ENCODE data around the gene ALPK1. TPM values are rescaled to one million over a fixed set of nuclear protein-coding genes. Genes with fewer than 3 reads are reported as not detected.

Gene ALPK1
- total RNA-seq, 2 donors from 2014 or later = 12.1 to 13.7 TPM

DNA sequence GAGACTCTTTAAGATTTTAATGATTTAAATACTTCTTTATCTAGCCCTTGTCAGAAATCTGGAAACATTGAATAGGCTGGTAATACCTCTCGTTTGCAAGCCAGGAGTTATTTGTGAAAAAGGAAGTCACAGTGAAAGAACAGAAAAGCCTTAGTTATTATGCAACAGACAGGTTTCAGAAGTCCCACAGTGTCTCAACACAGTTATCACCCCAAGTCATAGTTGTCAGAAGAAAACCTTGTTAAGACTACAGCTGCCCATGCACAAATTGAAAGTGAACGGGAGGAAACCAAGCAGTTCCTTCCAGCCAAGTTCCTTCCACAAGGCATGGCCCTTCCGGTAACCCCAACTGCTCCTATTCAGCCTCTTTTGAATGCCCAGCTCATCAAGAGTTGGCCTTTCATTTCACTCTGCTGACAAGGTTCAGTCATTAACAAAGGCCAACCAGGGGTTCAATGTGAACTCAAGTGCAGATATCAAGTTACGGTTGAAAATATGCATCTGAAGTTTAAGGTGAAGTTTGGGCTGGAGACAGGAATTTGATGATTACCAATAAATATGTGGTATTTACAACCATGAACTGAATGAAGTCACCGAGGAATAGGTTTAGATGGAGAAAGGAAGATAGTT, 15.6 kb downstream of the ALPK1 start:
- TF ChIP-seq POLR2AphosphoS5 (IDR thresholded peaks at IDR 0.05) (no peak), POLR2A (IDR thresholded peaks at IDR 0.05) (no peak)
- TF ChIP-seq, protein P1, sequence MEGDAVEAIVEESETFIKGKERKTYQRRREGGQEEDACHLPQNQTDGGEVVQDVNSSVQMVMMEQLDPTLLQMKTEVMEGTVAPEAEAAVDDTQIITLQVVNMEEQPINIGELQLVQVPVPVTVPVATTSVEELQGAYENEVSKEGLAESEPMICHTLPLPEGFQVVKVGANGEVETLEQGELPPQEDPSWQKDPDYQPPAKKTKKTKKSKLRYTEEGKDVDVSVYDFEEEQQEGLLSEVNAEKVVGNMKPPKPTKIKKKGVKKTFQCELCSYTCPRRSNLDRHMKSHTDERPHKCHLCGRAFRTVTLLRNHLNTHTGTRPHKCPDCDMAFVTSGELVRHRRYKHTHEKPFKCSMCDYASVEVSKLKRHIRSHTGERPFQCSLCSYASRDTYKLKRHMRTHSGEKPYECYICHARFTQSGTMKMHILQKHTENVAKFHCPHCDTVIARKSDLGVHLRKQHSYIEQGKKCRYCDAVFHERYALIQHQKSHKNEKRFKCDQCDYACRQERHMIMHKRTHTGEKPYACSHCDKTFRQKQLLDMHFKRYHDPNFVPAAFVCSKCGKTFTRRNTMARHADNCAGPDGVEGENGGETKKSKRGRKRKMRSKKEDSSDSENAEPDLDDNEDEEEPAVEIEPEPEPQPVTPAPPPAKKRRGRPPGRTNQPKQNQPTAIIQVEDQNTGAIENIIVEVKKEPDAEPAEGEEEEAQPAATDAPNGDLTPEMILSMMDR (IDR thresholded peaks at IDR 0.05) = no peak
- no peak overlapping the region for H3K27ac ChIP-seq
- WGBS = 84% methylated on average over 5 of the region's 5 CpGs

DNA sequence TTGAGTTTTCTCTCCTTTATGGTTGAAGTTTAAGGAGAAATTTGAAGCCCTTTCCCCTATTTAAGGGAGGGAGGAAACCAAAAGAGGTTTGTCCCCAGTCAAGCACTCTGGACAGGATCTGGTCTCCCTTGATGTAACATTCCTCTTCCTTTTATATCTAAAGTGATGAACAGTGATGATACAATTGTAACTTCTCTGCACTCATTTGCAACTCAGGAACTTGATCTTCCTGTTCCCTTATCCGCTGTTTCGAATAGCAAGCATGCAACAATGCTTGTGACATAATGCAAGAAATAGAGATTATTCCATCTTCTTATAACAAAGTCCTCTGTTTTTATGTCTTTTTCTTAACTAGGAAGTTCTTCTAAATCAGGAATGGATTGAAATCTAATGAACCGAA, 18.3 kb downstream of the ALPK1 start:
- intact Hi-C loops (cut with DNase I) = no loop called here
- DNase-seq (ENCODE audit: low spot score) = no peak
- H3K36me3 ChIP-seq = no peaks in the 10 kb centered on the region
- H3K9me3 ChIP-seq = no peaks in the 10 kb centered on the region
- no peak overlapping the region for H3K27ac ChIP-seq
- TF ChIP-seq POLR2AphosphoS5 (IDR thresholded peaks at IDR 0.05) (no peak), POLR2A (IDR thresholded peaks at IDR 0.05) (no peak)
- TF ChIP-seq, protein P1 (IDR thresholded peaks at IDR 0.05) = no peak
- H3K27me3 ChIP-seq (replicated peaks; ENCODE audit: insufficient read depth) = no peaks in the 10 kb centered on the region
- H3K4me3 ChIP-seq = no peak overlapping the region
- 89% methylated on average over 3 of the region's 3 CpGs for WGBS
- no peaks in the 10 kb centered on the region for H3K4me1 ChIP-seq (replicated peaks)

More for the DNA sequence above, 15.6 kb downstream of the ALPK1 start:
- DNase-seq (ENCODE audit: low spot score) = no peak
- Histone ChIP-seq H3K4me3 (no peak overlapping the region), H3K4me1 (replicated peaks) (no peaks in the 10 kb centered on the region), H3K9me3 (no peaks in the 10 kb centered on the region), H3K27me3 (replicated peaks; ENCODE audit: insufficient read depth) (no peaks in the 10 kb centered on the region), H3K36me3 (no peaks in the 10 kb centered on the region)
- intact Hi-C loops (cut with DNase I) = no loop called here

DNA sequence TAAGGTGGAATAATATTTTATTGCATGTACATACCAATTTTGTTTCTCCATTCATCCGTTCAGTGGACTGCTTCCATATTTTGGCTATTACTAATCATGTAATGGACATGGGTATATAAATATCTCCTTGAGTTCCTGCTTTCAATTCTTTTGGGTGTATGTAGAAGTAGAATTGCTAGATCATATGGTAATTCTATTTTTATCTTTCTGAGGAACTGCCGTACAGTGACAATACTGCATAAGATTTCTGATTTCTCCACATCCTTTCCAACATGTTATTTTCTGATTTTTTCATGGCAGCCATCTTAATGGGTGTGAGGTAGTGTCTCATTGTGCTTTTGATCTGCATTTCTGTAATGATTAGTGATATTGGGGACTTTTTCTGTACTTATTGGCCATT, 19.2 kb downstream of the ALPK1 start:
- no peaks in the 10 kb centered on the region for H3K9me3 ChIP-seq
- H3K4me3 ChIP-seq = no peak overlapping the region
- H3K36me3 ChIP-seq = no peaks in the 10 kb centered on the region
- H3K4me1 ChIP-seq (replicated peaks) = no peaks in the 10 kb centered on the region
- TF ChIP-seq POLR2A (IDR thresholded peaks at IDR 0.05) (no peak), POLR2AphosphoS5 (IDR thresholded peaks at IDR 0.05) (no peak)
- TF ChIP-seq, protein P1 (IDR thresholded peaks at IDR 0.05) = no peak
- no peak overlapping the region for H3K27ac ChIP-seq
- 81% methylated on average over 2 of the region's 2 CpGs for whole genome bisulfite sequencing
- H3K27me3 ChIP-seq (replicated peaks; ENCODE audit: insufficient read depth) = no peaks in the 10 kb centered on the region
- DNase-seq (ENCODE audit: low spot score) = no peak
- intact Hi-C loops (cut with DNase I) = no loop called here

DNA sequence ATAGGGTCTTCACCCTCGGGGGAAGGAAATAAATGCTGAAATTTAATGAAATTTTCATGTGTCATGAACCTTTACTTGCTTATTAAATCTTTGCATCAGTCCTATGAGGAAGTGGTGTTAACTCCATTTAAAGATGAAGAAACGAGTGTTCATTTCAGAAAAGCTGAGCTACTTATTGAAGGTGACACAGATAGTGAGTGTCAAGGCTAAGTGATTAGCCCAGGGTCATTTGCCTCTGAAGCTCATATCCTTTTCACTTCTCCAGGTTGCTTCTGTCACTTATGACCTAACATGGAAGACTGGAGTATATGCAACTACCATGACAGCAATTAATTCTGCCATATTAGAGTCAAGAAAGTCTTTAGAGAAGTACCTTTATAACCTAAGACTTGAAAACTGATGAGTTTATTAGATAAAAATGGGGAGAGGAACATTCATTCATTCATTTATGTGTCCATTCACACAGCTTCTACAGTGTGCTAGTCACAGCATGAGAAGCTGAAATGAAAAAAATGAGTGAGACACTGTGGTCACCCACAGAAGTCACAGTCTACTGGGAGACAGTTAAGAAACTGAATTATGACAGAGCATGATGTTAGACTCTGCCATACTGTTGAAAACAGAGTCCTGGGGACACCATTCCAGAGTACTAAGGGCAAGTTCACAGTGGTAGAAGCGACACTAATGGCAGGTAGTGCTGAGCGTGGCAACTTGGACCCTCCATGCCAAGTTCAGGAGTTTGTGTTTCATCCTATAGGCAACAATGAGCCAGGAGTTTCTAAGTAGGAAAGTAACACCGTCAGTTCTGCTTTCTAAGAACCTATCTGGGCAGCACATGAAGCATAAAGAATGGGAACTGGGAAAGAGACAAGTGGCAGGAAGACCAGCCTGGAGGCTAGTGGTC, 21.3 kb downstream of the ALPK1 start:
- intact Hi-C loops (cut with DNase I) = no loop called here
- DNase-seq (ENCODE audit: low spot score) = no peak
- H3K36me3 ChIP-seq = no peaks in the 10 kb centered on the region
- TF ChIP-seq POLR2AphosphoS5 (IDR thresholded peaks at IDR 0.05) = no peak
- TF ChIP-seq, protein P1 (IDR thresholded peaks at IDR 0.05) = no peak
- TF ChIP-seq POLR2A (IDR thresholded peaks at IDR 0.05) = no peak
- H3K27ac ChIP-seq = no peak overlapping the region
- 78% methylated on average over 5 of the region's 5 CpGs for WGBS
- H3K4me3 ChIP-seq = no peak overlapping the region
- H3K27me3 ChIP-seq (replicated peaks; ENCODE audit: insufficient read depth) = no peaks in the 10 kb centered on the region
- no peaks in the 10 kb centered on the region for H3K9me3 ChIP-seq
- no peaks in the 10 kb centered on the region for H3K4me1 ChIP-seq (replicated peaks)

Data from prostate gland (tissue), 2 donors.